OCI-LY7 (cell line): ENCODE data around the gene SHC1. TPM values are rescaled to one million over a fixed set of nuclear protein-coding genes. Genes with fewer than 3 reads are reported as not detected.

Experiments
- BruUV-seq: library from RNA; stranded (reverse); fragments of 400-500 nt; replicated peaks from 2 replicates; lab custom pipeline; 2021; lab: Mats Ljungman, UMichigan
- CTCF ChIA-PET: fragments of 300-600 bp; sonication (Branson Sonifier 250); formaldehyde crosslinking; loops from one replicate; lab custom pipeline; 2022; ENCODE audit warnings: antibody characterized with exemption; ENCODE audit not compliant: unreplicated experiment; lab: Charles Lee
- POLR2A ChIA-PET: fragments of 300-600 bp; sonication (Branson Sonifier 250); formaldehyde crosslinking; loops from one replicate; lab custom pipeline; 2022; ENCODE audit warnings: antibody characterized with exemption; lab: Charles Lee
- DNase-seq: peaks from one replicate; pipeline ENCODE4 v3.0.0-alpha.2; 2015; ENCODE audit warnings: low spot score
- H2AFZ ChIP-seq: fragments of 200-600 bp; sonication (generic), shearing (Covaris generic); 2 replicates; pipeline ENCODE4 v1.6.1; 2014; ENCODE audit warnings: mild to moderate bottlenecking, antibody characterized with exemption, low read length, moderate library complexity
- H3K27ac ChIP-seq: fragments of 200-600 bp; sonication (generic); 2 replicates; pipeline ENCODE4 v1.5.1; 2014; ENCODE audit warnings: mixed run types, low read depth, mild to moderate bottlenecking, moderate library complexity, low read length, inconsistent platforms; ENCODE audit not compliant: poor library complexity, severe bottlenecking
- H3K36me3 ChIP-seq: fragments of 200-600 bp; sonication (generic); 2 replicates; pipeline ENCODE4 v1.6.1; 2014; ENCODE audit warnings: mild to moderate bottlenecking, antibody characterized with exemption, low read length, moderate library complexity, mixed read lengths; ENCODE audit not compliant: insufficient read depth
- H3K4me1 ChIP-seq: fragments of 200-600 bp; sonication (generic); 2 replicates; pipeline ENCODE4 v1.5.1; 2014; ENCODE audit warnings: mild to moderate bottlenecking, low read length; ENCODE audit not compliant: insufficient read depth, poor library complexity, severe bottlenecking
- H3K4me2 ChIP-seq: fragments of 200-600 bp; sonication (generic); 2 replicates; pipeline ENCODE4 v1.6.1; 2014; ENCODE audit warnings: mild to moderate bottlenecking, low read length
- H3K4me3 ChIP-seq: fragments of 200-600 bp; sonication (generic); 2 replicates; pipeline ENCODE4 v1.5.1; 2014; ENCODE audit warnings: mild to moderate bottlenecking, low read depth, low read length; ENCODE audit not compliant: poor library complexity, severe bottlenecking
- H3K79me2 ChIP-seq: fragments of 200-600 bp; sonication (generic); 2 replicates; pipeline ENCODE4 v1.6.1; 2016; ENCODE audit warnings: low read depth, mild to moderate bottlenecking, low read length, moderate library complexity, mixed read lengths; ENCODE audit not compliant: insufficient read depth
- H3K9me2 ChIP-seq: fragments of 200-600 bp; sonication (generic); 2 replicates; pipeline ENCODE4 v1.6.1; 2016; ENCODE audit warnings: mild to moderate bottlenecking, low read length, mixed read lengths; ENCODE audit not compliant: insufficient read depth
- H3K9me3 ChIP-seq: fragments of 200-600 bp; sonication (generic); 2 replicates; pipeline ENCODE4 v1.6.1; 2014; ENCODE audit warnings: mild to moderate bottlenecking, mixed run types, low read length, mixed read lengths
- H4K20me1 ChIP-seq: fragments of 200-600 bp; sonication (generic); 2 replicates; pipeline ENCODE4 v1.6.1; 2014; ENCODE audit warnings: mild to moderate bottlenecking, antibody characterized with exemption, low read length, moderate library complexity, mixed read lengths; ENCODE audit not compliant: insufficient read depth
- EZH2phosphoT487 ChIP-seq: fragments of 200-600 bp; sonication (generic); IDR thresholded peaks from 2 replicates; pipeline ENCODE4 v1.6.1; 2018; ENCODE audit warnings: low read depth, borderline replicate concordance, mild to moderate bottlenecking, mixed run types, antibody characterized with exemption, low read length, moderate library complexity, mixed read lengths
- intact Hi-C: fragments of 100-400 bp; cut with micrococcal nuclease; formaldehyde crosslinking; loops from one replicate; pipeline ENCODE4 v1.10.0; 2022; ENCODE audit not compliant: unreplicated experiment
- total RNA-seq, 2 experiments: library from RNA; depleted of rRNA in 1 of 2; stranded (reverse); fragments of >200 nt in 1 of 2; shearing (Covaris generic) in 1 of 2; gene quantifications; 2 replicates each; pipeline ENCODE4 v1.2.3, GENCODE V29; 2014 to 2022
- TF ChIP-seq, protein P1 (sequence below): fragments of 200-600 bp; sonication (generic); conservative IDR thresholded peaks from 2 replicates; pipeline ENCODE4 v1.5.1; 2014; ENCODE audit warnings: mild to moderate bottlenecking, antibody characterized with exemption, low read length, moderate library complexity, mixed read lengths

SHC1 gene
- total RNA-seq, 2 experiments from 2014 or later, result 37.6 to 77.4 TPM

DNA sequence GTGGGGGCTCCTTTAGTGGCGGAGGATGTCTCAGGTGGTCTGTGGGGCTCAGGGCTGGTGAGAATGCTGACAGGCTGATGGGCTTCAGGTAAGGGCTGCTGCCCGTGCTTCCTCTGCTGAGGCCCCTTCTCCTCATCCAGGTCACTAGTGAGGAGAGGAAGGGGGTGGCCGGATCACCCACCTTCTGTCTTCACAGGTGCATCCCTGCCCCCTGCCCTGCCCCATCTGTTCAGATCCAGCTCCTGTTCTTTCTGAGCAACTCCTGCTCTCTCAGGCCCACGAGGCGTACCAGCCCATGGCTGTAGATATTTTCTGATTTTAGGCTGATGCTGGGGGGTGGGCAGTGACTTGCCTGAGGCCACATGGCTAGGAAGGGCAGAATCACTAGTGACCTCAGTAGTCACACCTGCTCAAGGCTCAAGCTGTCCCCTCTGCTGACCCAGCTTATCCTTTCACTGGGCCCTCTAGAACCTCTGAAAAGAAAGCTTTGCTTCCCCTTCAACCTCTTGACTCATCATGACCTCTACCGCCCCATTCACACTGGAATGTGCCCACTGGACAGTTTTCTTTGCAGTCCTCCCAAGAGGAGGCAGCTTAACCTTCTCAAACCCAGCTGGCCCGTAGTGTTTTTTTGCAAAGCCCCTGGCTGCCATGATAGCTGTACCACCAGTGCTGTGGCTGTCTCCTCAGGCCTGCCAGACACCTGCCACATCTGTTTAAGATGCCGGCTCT lies 48.2 kb upstream of the SHC1 start:
- ChIA-PET POLR2A (no interaction called here), CTCF (interaction anchor here (1.3 kb wide), 1 partner anchor 36 kb away, joined by 3 read pairs; the partner anchor contains the start of gene FLAD1)
- Histone ChIP-seq H2AFZ (no peak overlapping the region), H3K4me1 (peaks cover 51% of the 10 kb centered on the region), H3K9me3 (no peaks in the 10 kb centered on the region), H3K4me3 (peak overlapping the region; percentile 64), H3K27ac (no peak overlapping the region), H3K9me2 (no peaks in the 10 kb centered on the region), H3K79me2 (no peaks in the 10 kb centered on the region), H3K36me3 (peaks cover 22% of the 10 kb centered on the region; the same call in 1 of the 2 replicates), H4K20me1 (no peaks in the 10 kb centered on the region), H3K4me2 (peak overlapping the region; percentile 77)
- no peak for DNase-seq
- intact Hi-C loops, result no loop called here
- TF ChIP-seq, protein P1, sequence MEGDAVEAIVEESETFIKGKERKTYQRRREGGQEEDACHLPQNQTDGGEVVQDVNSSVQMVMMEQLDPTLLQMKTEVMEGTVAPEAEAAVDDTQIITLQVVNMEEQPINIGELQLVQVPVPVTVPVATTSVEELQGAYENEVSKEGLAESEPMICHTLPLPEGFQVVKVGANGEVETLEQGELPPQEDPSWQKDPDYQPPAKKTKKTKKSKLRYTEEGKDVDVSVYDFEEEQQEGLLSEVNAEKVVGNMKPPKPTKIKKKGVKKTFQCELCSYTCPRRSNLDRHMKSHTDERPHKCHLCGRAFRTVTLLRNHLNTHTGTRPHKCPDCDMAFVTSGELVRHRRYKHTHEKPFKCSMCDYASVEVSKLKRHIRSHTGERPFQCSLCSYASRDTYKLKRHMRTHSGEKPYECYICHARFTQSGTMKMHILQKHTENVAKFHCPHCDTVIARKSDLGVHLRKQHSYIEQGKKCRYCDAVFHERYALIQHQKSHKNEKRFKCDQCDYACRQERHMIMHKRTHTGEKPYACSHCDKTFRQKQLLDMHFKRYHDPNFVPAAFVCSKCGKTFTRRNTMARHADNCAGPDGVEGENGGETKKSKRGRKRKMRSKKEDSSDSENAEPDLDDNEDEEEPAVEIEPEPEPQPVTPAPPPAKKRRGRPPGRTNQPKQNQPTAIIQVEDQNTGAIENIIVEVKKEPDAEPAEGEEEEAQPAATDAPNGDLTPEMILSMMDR, result no peak
- TF ChIP-seq EZH2phosphoT487, result no peak
- BruUV-seq, result no TSS peak

DNA sequence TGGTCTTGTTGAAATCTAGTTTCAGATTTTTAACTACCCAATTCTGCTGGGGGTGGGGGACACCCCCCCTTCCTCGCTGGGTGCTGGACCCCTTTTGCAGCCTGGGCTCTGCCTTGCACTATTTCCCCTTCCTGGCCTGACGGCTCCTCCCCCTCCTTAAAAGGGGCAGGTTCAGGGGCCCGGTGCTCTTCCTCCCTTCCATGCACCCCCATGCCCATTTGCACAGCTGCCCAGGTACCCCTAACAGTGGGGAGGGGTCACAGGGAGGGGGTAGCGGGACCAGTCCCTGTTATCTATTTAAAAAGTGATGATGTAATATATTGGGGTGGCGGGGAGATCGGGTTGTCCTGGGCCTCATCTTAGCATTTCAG lies 47.4 kb upstream of the SHC1 start:
- no TSS peak for BruUV-seq
- H2AFZ ChIP-seq, result peak overlapping the region; percentile 40; the same call in 1 of the 2 replicates
- DNase-seq, result peak; percentile 48
- peak overlapping the region; percentile 79 for H3K27ac ChIP-seq
- peak overlapping the region; percentile 64 for H3K4me3 ChIP-seq
- no peaks in the 10 kb centered on the region for H3K9me3 ChIP-seq
- no peaks in the 10 kb centered on the region for H4K20me1 ChIP-seq
- no peaks in the 10 kb centered on the region for H3K9me2 ChIP-seq
- H3K4me1 ChIP-seq, result peaks cover 59% of the 10 kb centered on the region
- TF ChIP-seq, protein P1, result no peak; the same call in 1 of the 2 replicates
- no peak for TF ChIP-seq EZH2phosphoT487
- intact Hi-C loops, result loop anchor here (1.0 to 2.0 kb wide), 5 partner anchors 16 to 67 kb away; partner anchors contain the start of genes FLAD1, PYGO2 and ZBTB7B
- ChIA-PET CTCF (interaction anchor here (0.5 to 1.3 kb wide), 3 partner anchors 10 to 33 kb away, joined by 3 to 5 read pairs (median 5); partner anchors contain the start of gene ADAM15), POLR2A (interaction anchor here (2.5 kb wide), 1 partner anchor 14 kb away, joined by 10 read pairs; no protein-coding TSS in a partner anchor)
- peaks cover 22% of the 10 kb centered on the region; the same call in 1 of the 2 replicates for H3K36me3 ChIP-seq
- no peaks in the 10 kb centered on the region for H3K79me2 ChIP-seq
- peak overlapping the region; percentile 77 for H3K4me2 ChIP-seq
